GM19099 (cell line): ENCODE results near the gene SNX8.

Experiments
- POLR2A ChIP-seq: IDR thresholded peaks from 3 replicates; pipeline ENCODE4 v1.6.1; 2011; ENCODE audit warnings: low read depth; ENCODE audit not compliant: insufficient read length; ENCODE audit errors: extremely low read depth

The SNX8 gene

GRCh38 chr7:2225336-2225735, 88.9 kb downstream of the SNX8 start:
- TF ChIP-seq POLR2A, result no peak

GRCh38 chr7:2224934-2225333, 89.3 kb downstream of the SNX8 start:
- no peak for TF ChIP-seq POLR2A

DNA sequence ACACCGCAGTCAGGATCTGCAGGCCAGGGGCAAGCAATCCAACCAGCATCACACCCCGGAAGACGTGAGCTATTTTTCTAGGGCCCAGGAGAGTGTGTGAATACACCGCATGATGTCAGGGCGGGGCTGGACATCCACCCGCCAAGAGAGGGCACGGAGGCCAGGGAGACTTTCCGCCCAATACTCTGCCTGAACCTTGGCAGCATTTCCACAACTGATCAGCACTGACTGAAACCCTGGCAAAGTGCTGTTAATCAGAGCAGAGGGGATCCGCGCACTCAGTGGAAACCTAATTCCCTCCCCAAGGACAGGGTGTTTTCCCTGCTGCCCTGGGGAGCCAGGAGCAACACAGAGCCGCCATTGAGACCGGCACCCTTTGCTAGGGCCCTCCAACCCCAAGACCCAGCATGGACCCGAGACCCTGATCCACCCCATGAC, 89.7 kb downstream of the SNX8 start:
- no peak for TF ChIP-seq POLR2A

DNA sequence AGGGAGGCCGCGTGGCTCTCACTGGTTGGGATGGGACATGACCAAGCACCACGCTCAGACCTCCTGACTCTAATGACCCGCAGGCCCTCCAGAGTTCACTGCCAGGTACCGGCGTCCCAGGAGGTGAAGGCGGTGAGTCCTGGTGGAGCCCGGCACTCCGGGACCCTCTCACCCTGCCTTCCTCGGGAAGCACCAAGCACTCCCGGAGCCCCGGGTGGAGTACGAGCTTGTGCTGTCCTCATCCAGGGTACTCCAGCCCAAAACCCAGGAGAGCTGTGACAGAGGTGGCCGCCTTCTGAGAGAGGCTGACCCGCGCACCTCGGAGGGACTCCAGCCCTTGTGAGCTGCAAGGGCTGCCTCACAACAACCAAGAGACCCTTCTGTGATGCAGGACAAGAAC, 90.9 kb downstream of the SNX8 start:
- no peak for TF ChIP-seq POLR2A

GRCh38 chr7:2222516-2222915, 91.7 kb downstream of the SNX8 start:
- TF ChIP-seq POLR2A, result no peak

GRCh38 chr7:2220954-2221353, 93.3 kb downstream of the SNX8 start:
- TF ChIP-seq POLR2A, result no peak

GRCh38 chr7:2220506-2220905, 93.7 kb downstream of the SNX8 start:
- no peak for TF ChIP-seq POLR2A

DNA sequence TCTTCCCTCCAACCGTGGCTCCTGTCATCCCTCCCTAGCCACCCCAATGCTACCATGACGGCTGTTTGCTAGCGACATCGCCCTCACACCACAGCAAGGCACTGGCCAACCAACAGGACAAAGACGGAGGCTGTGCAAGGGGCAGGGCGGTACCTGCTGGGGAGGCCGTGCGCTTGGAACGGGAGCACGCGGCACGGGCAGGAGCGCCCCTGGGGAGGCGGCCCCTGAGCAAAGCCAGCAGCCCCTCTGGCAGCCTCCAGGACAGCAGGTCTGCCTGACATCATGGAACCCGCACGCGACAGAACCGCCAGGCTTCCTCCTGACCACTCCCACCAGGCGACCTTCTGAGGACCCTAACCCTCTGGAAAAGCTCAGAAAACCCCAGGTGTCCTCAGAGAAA, 94.2 kb downstream of the SNX8 start:
- no peak for TF ChIP-seq POLR2A

DNA sequence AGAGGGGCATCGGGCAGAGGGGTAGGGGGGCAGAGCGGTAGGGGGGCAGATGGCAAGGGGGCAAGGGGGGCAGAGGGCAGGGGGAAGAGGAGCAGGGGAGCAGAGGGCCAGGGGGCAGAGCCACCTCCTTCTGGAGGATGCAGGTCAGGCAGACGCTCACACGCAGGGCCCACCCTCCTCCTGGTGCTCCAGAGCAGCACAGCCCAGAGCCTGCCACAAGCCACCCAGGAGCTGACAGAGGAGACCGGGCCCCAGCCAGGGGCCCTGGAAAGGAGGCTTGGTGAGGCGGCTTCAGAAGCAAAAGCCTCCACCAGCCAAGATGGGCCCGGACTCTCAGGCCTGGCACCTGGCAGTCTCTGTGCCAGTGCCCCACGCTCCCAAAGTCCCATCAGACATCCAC, 94.6 kb downstream of the SNX8 start:
- TF ChIP-seq POLR2A, result no peak

- no peak for TF ChIP-seq POLR2A
Measured at GRCh38 chr7:2219136-2219535, 95.1 kb downstream of the SNX8 start.

DNA sequence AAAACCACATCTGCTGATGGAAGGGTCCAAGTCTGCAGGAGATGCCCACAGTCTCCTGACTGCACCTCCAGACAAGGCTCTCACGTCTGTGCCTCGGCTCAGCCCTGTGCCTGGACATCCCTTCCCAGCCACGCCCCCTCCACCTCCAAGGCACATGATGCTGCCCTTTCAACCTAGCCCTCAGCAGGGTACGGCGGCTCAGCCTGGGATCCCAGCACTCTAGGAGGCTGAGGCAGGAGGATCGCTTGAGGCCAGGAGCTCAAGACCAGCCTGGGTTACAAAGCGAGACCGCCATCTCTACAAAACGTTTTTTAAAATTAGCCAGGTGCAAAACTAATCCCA, 95.8 kb downstream of the SNX8 start:
- TF ChIP-seq POLR2A, result no peak

- TF ChIP-seq POLR2A, result no peak
Measured at GRCh38 chr7:2217716-2218443, 96.4 kb downstream of the SNX8 start.

DNA sequence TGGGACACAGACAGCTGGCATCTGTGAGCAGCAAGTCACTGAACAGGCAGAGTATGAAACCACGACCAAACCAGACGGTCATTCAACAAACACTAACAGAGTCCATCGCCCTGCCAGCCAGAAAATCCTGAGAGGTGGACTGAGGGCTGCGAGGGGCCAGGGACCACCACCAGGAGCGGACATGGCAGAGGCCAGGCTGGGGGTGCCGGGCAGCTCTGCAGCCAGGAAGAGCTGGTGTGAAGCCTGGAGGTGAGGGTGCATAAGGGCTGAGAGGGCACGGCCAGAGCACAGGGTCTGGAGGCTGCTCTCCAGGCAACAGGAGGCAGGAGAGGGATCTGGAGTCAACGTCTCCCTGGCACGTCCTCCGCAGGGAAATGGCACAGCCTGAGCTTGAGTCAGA, 97.0 kb downstream of the SNX8 start:
- no peak for TF ChIP-seq POLR2A

GRCh38 chr7:2215851-2216250, 98.4 kb downstream of the SNX8 start:
- TF ChIP-seq POLR2A, result no peak

DNA sequence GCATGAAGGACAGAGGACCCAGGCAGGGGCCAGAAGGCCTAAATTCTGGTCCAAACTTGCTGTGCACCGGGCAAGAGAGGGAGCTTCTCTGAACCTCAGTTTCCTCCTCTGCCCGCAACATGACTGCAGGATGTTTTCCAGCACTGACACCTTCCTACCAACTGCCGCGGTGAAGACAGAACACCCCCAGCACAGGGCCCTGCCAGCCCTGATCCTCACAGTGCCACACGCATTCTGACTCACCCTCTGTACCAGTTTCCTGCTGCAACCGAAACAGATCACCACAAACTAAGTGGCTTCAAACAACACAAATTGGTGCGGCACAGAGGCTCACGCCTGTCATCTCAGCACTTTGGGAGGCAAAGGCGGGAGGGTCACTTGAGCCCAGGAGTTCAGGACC, 99.6 kb downstream of the SNX8 start:
- no peak for TF ChIP-seq POLR2A

DNA sequence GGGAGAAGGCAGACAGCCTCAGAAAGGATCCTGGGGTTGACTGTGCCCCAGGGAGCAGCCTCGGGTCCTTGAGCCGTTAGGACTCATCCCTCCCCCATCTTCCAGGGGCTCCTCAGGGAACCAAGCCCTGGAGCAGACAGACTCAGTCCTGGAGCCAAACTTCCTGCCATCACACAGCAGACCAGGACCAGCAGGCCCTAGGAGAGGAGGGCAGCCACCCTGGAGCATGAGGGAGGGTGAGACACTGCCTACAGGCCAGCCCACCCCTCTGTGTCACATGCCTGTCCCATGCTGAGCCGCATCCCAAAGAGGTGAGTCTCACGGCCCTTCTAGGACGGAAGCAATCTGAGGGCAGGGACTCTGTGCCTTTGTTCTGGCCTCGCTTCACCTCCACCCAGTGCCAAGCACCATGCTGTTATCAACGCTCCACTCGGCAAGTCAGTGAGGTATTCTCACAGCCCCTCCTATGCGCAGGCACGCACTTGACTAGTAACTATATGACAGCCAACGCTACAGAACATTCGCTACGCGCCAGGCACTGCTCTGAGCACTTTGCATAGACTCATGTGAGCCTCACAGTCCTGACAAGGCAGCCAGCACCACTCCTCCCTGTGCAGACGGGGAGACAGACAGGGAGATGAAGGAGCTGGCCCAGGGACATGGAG, 100.6 kb downstream of the SNX8 start:
- no peak for TF ChIP-seq POLR2A

- no peak for TF ChIP-seq POLR2A
Measured at GRCh38 chr7:2212906-2213305, 101.3 kb downstream of the SNX8 start.
